Astrocyte of the spinal cord (primary cell): ENCODE measurements around the gene PUS10.
"Not testable (repeated sequence)": the region's sequence is repeated elsewhere in the genome, so short reads cannot be mapped to it uniquely, and the experiment has no call there.

Experiments
- DNase-seq: peaks from one replicate; pipeline ENCODE4 v3.0.0; 2011; ENCODE audit warnings: low read depth, low spot score
- H3K4me3 ChIP-seq: 2 replicates; pipeline ENCODE4 v1.5.1; 2011; ENCODE audit warnings: low read depth, mild to moderate bottlenecking, low read length, moderate library complexity
- CTCF ChIP-seq: IDR thresholded peaks from 2 replicates; pipeline ENCODE4 v1.5.1; 2012; ENCODE audit warnings: low read depth, mild to moderate bottlenecking, low read length, inconsistent platforms
- in situ Hi-C: cut with HindIII; loops from 2 replicates; pipeline ENCODE4 v1.10.0; 2017; ENCODE audit warnings: low sequenced_read_pairs

PUS10 gene

GRCh38 chr2:60984720-60985119 lies 33.3 kb downstream of the PUS10 start:
- H3K4me3 ChIP-seq = no peak overlapping the region
- in situ Hi-C loops = no loop called here
- no peak for DNase-seq
- no peak for TF ChIP-seq CTCF

DNA sequence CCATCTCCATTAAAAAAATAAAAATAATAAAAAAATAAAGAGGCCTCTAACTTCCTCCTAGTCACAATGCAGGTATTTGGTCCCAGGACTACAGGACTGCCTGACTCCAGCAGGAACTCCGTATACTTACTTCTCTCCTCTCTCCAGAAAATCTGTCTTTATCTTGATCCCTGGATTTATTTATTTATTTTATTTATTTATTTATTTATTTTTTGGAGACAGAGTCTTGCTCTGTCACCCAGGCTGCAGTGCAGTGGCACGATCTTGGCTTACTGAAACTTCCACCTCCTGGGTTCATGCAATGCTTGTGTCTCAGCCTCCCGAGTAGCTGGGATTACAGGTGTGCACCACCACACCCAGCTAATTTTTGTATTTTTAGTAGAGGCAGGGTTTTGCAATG lies 36.0 kb downstream of the PUS10 start:
- in situ Hi-C loops, H3K4me3 ChIP-seq: not testable (repeated sequence)

DNA sequence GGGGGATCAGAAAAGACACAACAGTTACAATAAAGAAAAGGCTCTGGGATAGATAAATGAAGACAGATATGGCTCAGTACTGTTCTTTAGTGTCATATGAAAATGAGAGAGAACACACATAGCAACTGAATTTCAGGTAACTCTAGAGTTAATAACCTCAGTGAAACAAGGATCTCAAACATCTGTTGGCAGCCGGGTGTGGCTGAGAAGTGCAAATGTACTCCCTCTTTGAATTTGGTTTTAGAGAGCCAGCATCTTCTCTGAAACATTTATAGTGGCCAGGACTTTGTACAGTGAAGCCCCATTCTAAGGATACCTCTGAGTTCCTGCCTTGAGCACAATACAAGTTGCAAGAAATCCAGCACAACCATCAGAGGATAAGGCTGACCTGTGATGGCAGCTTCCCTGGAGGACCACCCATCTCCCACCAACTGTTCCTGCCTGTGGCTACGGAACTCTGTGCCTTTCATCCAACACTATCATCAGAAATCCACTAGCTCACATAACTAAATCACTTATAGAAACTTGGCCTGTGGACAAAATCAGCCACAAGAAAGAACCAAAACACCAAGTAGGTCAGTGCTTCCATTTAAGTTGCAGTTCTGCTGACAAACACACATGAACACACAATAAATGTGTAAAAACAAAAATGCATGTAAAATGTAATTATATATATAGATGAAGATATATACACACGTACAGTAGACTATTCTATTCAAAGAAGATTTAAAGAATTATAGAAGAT lies 37.8 kb downstream of the PUS10 start:
- no peak for TF ChIP-seq CTCF
- H3K4me3 ChIP-seq = no peak overlapping the region
- in situ Hi-C loops = no loop called here
- no peak for DNase-seq

More for the DNA sequence above, 36.0 kb downstream of the PUS10 start:
- DNase-seq = not testable (repeated sequence)

GRCh38 chr2:60979231-60979630 lies 38.8 kb downstream of the PUS10 start:
- in situ Hi-C loops = no loop called here
- DNase-seq = no peak
- no peak overlapping the region for H3K4me3 ChIP-seq
- TF ChIP-seq CTCF = no peak

GRCh38 chr2:60977562-60977895 lies 40.5 kb downstream of the PUS10 start:
- in situ Hi-C loops = no loop called here
- no peak overlapping the region for H3K4me3 ChIP-seq
- TF ChIP-seq CTCF = no peak
- no peak for DNase-seq

GRCh38 chr2:60976875-60977561 lies 41.0 kb downstream of the PUS10 start:
- in situ Hi-C loops = no loop called here
- no peak for DNase-seq
- TF ChIP-seq CTCF = no peak
- no peak overlapping the region for H3K4me3 ChIP-seq

- no peak overlapping the region for H3K4me3 ChIP-seq
- in situ Hi-C loops = no loop called here
- no peak for TF ChIP-seq CTCF
- peak; percentile 1 for DNase-seq
Measured at GRCh38 chr2:60976256-60976850, 41.7 kb downstream of the PUS10 start.
